Mesenchymal stem cell (in vitro differentiated cells and primary cell): ENCODE data around the gene OSBPL3.
"Not testable (repeated sequence)": the region's sequence is repeated elsewhere in the genome, so short reads cannot be mapped to it uniquely, and the experiment has no call there.

Source experiments
- DNase-seq: peaks from one replicate; pipeline ENCODE4 v3.0.0-alpha.2; 2013
- H2AFZ ChIP-seq: one replicate; pipeline ENCODE4 v1.6.1; 2013; ENCODE audit warnings: low read depth, mild to moderate bottlenecking, control low read depth, inconsistent platforms, low read length, moderate library complexity
- H2AK5ac ChIP-seq: 2 replicates; pipeline ENCODE4 v1.6.1; 2013; ENCODE audit warnings: low read length, moderate library complexity, mild to moderate bottlenecking, inconsistent platforms; ENCODE audit not compliant: severe bottlenecking
- H2BK120ac ChIP-seq: one replicate; pipeline ENCODE4 v1.6.1; 2013; ENCODE audit warnings: low read depth, mild to moderate bottlenecking, inconsistent platforms, low read length, moderate library complexity
- H2BK12ac ChIP-seq, 2 experiments: one replicate each; pipeline ENCODE4 v1.6.1; 2013; ENCODE audit warnings: inconsistent platforms in 2 of 2, low read length in 2 of 2, mild to moderate bottlenecking in 2 of 2, moderate library complexity in 2 of 2, control low read depth in 1 of 2
- H2BK15ac ChIP-seq: one replicate; pipeline ENCODE4 v1.6.1; 2013; ENCODE audit warnings: mild to moderate bottlenecking, low read depth, inconsistent platforms; ENCODE audit not compliant: poor library complexity, severe bottlenecking
- H2BK5ac ChIP-seq: 2 replicates; pipeline ENCODE4 v1.6.1; 2013; ENCODE audit warnings: low read depth, mild to moderate bottlenecking, low read length, control low read depth, inconsistent platforms; ENCODE audit not compliant: poor library complexity, severe bottlenecking
- H3K14ac ChIP-seq, 2 experiments: one replicate each; pipeline ENCODE4 v1.6.1; 2013; ENCODE audit warnings: inconsistent platforms in 2 of 2, low read length in 2 of 2, control low read depth in 1 of 2, mild to moderate bottlenecking in 1 of 2, moderate library complexity in 1 of 2
- H3K18ac ChIP-seq, 2 experiments: one replicate each; pipeline ENCODE4 v1.6.1; 2013; ENCODE audit warnings: inconsistent platforms in 2 of 2, low read length in 2 of 2, control low read depth in 1 of 2, low read depth in 1 of 2, mild to moderate bottlenecking in 1 of 2
- H3K23ac ChIP-seq, 2 experiments: one replicate each; pipeline ENCODE4 v1.6.1; 2013; ENCODE audit warnings: inconsistent platforms in 2 of 2, low read length in 2 of 2, mild to moderate bottlenecking in 2 of 2, moderate library complexity in 2 of 2, control low read depth in 1 of 2
- H3K27ac ChIP-seq: 2 replicates; pipeline ENCODE4 v1.5.1; 2013; ENCODE audit warnings: mild to moderate bottlenecking, moderate library complexity, low read length, control low read depth, inconsistent platforms; ENCODE audit not compliant: poor library complexity, severe bottlenecking
- H3K27me3 ChIP-seq, 2 experiments: 2 replicates each; pipeline versions ENCODE4 v1.6.1 to v1.7.0; 2013; ENCODE audit warnings: low read length in 2 of 2, mild to moderate bottlenecking in 2 of 2, moderate library complexity in 2 of 2, control low read depth in 1 of 2, inconsistent platforms in 1 of 2; ENCODE audit not compliant: control insufficient read depth in 1 of 2, insufficient read depth in 1 of 2
- H3K36me3 ChIP-seq, 2 experiments: 2 replicates each; pipeline versions ENCODE4 v1.6.1 to v1.7.0; 2013; ENCODE audit warnings: low read length in 2 of 2, control low read depth in 1 of 2, inconsistent platforms in 1 of 2, low read depth in 1 of 2, mild to moderate bottlenecking in 1 of 2; ENCODE audit not compliant: insufficient read depth in 2 of 2, control insufficient read depth in 1 of 2
- H3K4ac ChIP-seq, 2 experiments: one replicate each; pipeline ENCODE4 v1.6.1; 2013; ENCODE audit warnings: inconsistent platforms in 2 of 2, low read length in 2 of 2, mild to moderate bottlenecking in 2 of 2, moderate library complexity in 2 of 2, control low read depth in 1 of 2, low read depth in 1 of 2
- H3K4me1 ChIP-seq: 2 replicates; pipeline ENCODE4 v1.6.1; 2013; ENCODE audit warnings: low read depth, low read length, control low read depth; ENCODE audit not compliant: control insufficient read depth, insufficient read depth
- H3K4me2 ChIP-seq: 2 replicates; pipeline ENCODE4 v1.6.1; 2013; ENCODE audit warnings: low read length, mild to moderate bottlenecking, inconsistent platforms; ENCODE audit not compliant: poor library complexity, severe bottlenecking
- H3K4me3 ChIP-seq, 2 experiments: 2 replicates each; pipeline versions ENCODE4 v1.5.1 to v1.7.0; 2013; ENCODE audit warnings: low read length in 2 of 2, mild to moderate bottlenecking in 2 of 2, control low read depth in 1 of 2, low read depth in 1 of 2; ENCODE audit not compliant: insufficient read depth in 1 of 2
- H3K79me1 ChIP-seq: replicated peaks from 2 replicates; pipeline ENCODE4 v1.6.1; 2013; ENCODE audit warnings: mild to moderate bottlenecking, control low read depth, low read length, inconsistent platforms; ENCODE audit not compliant: poor library complexity, severe bottlenecking
- H3K9ac ChIP-seq: 2 replicates; pipeline ENCODE4 v1.7.0; 2013; ENCODE audit warnings: mild to moderate bottlenecking, low read length, moderate library complexity
- H3K9me3 ChIP-seq: 2 replicates; pipeline ENCODE4 v1.7.0; 2013; ENCODE audit warnings: mild to moderate bottlenecking, low read length; ENCODE audit not compliant: control insufficient read depth
- H4K8ac ChIP-seq: one replicate; pipeline ENCODE4 v1.6.1; 2013; ENCODE audit warnings: inconsistent platforms, mild to moderate bottlenecking, low read length, moderate library complexity
- H4K91ac ChIP-seq: one replicate; pipeline ENCODE4 v1.6.1; 2013; ENCODE audit warnings: mild to moderate bottlenecking, low read length, inconsistent platforms
- WGBS: methylation state at CpG from one replicate; pipeline ENCODE4 v1.1.7; 2013; ENCODE audit warnings: mixed read lengths; 5-methylcytosine and 5-hydroxymethylcytosine counted together

The OSBPL3 gene

DNA sequence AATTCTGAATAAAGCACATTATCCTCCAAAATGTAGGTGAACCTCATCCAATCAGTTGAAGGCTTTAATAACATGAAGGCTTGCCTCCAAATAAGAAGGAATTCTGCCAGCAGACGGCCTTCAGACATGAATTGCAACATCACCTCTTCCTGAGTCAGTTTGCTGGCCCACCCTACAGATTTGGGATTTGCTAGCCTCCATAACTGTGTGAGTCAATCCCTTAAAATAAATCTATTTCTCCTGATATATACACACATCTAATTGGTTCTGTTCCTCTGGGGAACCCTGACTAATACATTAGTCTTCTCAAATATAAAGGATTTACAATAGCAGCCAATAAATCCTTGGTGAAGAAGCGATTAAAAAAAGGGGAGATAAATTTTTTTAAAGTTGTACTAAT lies 34.8 kb upstream of the OSBPL3 start:
- H3K4me2 ChIP-seq = no peak overlapping the region
- 50% methylated on average over 2 of the region's 2 CpGs for WGBS
- H3K27ac ChIP-seq = no peak overlapping the region
- no peak overlapping the region for H4K91ac ChIP-seq
- no peaks in the 10 kb centered on the region for H3K36me3 ChIP-seq
- no peak overlapping the region for H2BK12ac ChIP-seq
- H3K18ac ChIP-seq = no peak overlapping the region
- no peak overlapping the region for H4K8ac ChIP-seq
- H3K79me1 ChIP-seq = no peaks in the 10 kb centered on the region
- no peak overlapping the region for H3K4ac ChIP-seq
- no peak overlapping the region for H3K4me3 ChIP-seq
- peak; percentile 40 for DNase-seq
- no peaks in the 10 kb centered on the region for H3K4me1 ChIP-seq
- H2BK120ac ChIP-seq = no peak overlapping the region
- no peak overlapping the region for H2AFZ ChIP-seq
- H3K27me3 ChIP-seq = no peaks in the 10 kb centered on the region
- H2BK5ac ChIP-seq = no peak overlapping the region
- no peak overlapping the region for H3K23ac ChIP-seq
- H2AK5ac ChIP-seq = no peak overlapping the region
- no peak overlapping the region for H3K14ac ChIP-seq
- no peak overlapping the region for H3K9ac ChIP-seq
- H3K9me3 ChIP-seq = no peaks in the 10 kb centered on the region
- H2BK15ac ChIP-seq = no peak overlapping the region

GRCh38 chr7:25012710-25013109 lies 32.7 kb upstream of the OSBPL3 start:
- not testable (repeated sequence) for H3K4ac ChIP-seq, H4K91ac ChIP-seq, H3K27me3 ChIP-seq, H3K27ac ChIP-seq, H3K36me3 ChIP-seq, H3K79me1 ChIP-seq, H3K9me3 ChIP-seq, H2AFZ ChIP-seq, H2BK120ac ChIP-seq, H3K18ac ChIP-seq, H3K23ac ChIP-seq, H3K14ac ChIP-seq, H3K4me1 ChIP-seq, H4K8ac ChIP-seq, H3K9ac ChIP-seq, H2BK5ac ChIP-seq, H2BK12ac ChIP-seq, DNase-seq, H3K4me3 ChIP-seq, H2AK5ac ChIP-seq, H3K4me2 ChIP-seq, H2BK15ac ChIP-seq
- WGBS = 98% methylated on average over 3 of the region's 3 CpGs

- Histone ChIP-seq H2AK5ac (no peak overlapping the region), H2BK120ac (no peak overlapping the region), H3K4me3 (no peak overlapping the region), H3K4me1 (no peaks in the 10 kb centered on the region), H3K18ac (no peak overlapping the region), H3K23ac (no peak overlapping the region), H4K91ac (no peak overlapping the region), H4K8ac (no peak overlapping the region), H3K14ac (no peak overlapping the region), H3K9ac (no peak overlapping the region), H2BK5ac (no peak overlapping the region), H2BK12ac (no peak overlapping the region), H2AFZ (no peak overlapping the region), H3K27ac (no peak overlapping the region), H3K79me1 (no peaks in the 10 kb centered on the region), H3K9me3 (no peaks in the 10 kb centered on the region), H3K27me3 (no peaks in the 10 kb centered on the region), H3K36me3 (no peaks in the 10 kb centered on the region), H2BK15ac (no peak overlapping the region), H3K4me2 (no peak overlapping the region), H3K4ac (no peak overlapping the region)
- DNase-seq = no peak
Measured at GRCh38 chr7:25012254-25012653, 32.3 kb upstream of the OSBPL3 start.

- H3K27ac ChIP-seq = no peak overlapping the region
- H3K14ac ChIP-seq = no peak overlapping the region
- no peak overlapping the region for H3K4ac ChIP-seq
- no peak overlapping the region for H4K8ac ChIP-seq
- no peak overlapping the region for H2AK5ac ChIP-seq
- H4K91ac ChIP-seq = no peak overlapping the region
- H3K18ac ChIP-seq = no peak overlapping the region
- DNase-seq = peak; percentile 74
- peak overlapping the region; percentile 77 for H3K9ac ChIP-seq
- H3K9me3 ChIP-seq = no peaks in the 10 kb centered on the region
- no peak overlapping the region for H3K4me3 ChIP-seq
- no peak overlapping the region for H2BK120ac ChIP-seq
- no peak overlapping the region for H3K23ac ChIP-seq
- 83% methylated on average over 4 of the region's 5 CpGs for WGBS
- no peaks in the 10 kb centered on the region for H3K4me1 ChIP-seq
- no peaks in the 10 kb centered on the region for H3K27me3 ChIP-seq
- no peaks in the 10 kb centered on the region for H3K79me1 ChIP-seq
- no peaks in the 10 kb centered on the region for H3K36me3 ChIP-seq
- no peak overlapping the region for H2AFZ ChIP-seq
- no peak overlapping the region for H2BK15ac ChIP-seq
- H2BK12ac ChIP-seq = no peak overlapping the region
- H3K4me2 ChIP-seq = no peak overlapping the region
- no peak overlapping the region for H2BK5ac ChIP-seq
Measured at GRCh38 chr7:25009257-25009656, 29.3 kb upstream of the OSBPL3 start.
